ENCODE results near the gene SACM1L. TPM values are rescaled to one million over a fixed set of nuclear protein-coding genes. Genes with fewer than 3 reads are reported as not detected.

The SACM1L gene
- total and polyA plus RNA-seq, 2 experiments from 2014 or later: 32.8 to 37.5 TPM

DNA sequence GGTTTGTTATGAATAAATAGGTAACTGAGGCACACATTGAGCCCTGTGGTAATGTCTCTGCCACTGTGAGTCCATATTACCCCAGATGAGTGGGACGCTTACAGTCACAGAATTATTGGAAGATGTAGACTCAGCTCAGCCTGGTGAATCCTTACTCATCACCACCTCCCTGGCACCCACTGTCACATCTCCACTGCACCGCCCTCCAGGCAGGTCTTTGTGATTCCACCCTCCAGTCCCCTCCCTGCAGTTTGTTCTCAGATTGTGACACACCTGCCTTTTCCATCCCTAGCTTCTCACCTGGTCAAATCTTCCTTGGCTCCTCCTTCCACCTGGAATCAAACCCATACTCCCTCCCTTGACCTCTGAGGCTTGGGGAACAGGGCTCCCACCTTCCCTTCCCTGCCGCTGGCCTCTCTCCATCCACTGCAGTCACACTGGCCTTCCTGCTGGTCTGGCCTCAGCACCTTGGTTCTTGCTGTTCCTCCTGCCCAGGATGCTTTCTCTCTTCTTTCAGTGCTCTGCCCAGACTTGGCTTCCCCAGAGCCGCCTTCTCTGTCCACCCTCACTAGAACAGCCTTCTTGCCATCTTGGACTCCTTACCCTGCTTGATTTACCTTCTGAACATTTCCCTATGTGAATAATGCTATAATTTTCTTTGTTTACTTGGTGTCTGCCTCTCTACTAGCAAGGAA, 97.8 kb downstream of the SACM1L start:
- H3K4me3 ChIP-seq: no peak overlapping the region
- no peaks in the 10 kb centered on the region for H3K36me3 ChIP-seq
- H3K9me3 ChIP-seq (ENCODE audit: low read depth): no peaks in the 10 kb centered on the region
- DNase-seq (ENCODE audit: low read depth in 1 of 2, low spot score in 1 of 2): no peak
- H3K27ac ChIP-seq: no peak overlapping the region
- H3K4me1 ChIP-seq (ENCODE audit: low read depth): no peaks in the 10 kb centered on the region
- H3K27me3 ChIP-seq: no peaks in the 10 kb centered on the region
- TF ChIP-seq, protein P1, sequence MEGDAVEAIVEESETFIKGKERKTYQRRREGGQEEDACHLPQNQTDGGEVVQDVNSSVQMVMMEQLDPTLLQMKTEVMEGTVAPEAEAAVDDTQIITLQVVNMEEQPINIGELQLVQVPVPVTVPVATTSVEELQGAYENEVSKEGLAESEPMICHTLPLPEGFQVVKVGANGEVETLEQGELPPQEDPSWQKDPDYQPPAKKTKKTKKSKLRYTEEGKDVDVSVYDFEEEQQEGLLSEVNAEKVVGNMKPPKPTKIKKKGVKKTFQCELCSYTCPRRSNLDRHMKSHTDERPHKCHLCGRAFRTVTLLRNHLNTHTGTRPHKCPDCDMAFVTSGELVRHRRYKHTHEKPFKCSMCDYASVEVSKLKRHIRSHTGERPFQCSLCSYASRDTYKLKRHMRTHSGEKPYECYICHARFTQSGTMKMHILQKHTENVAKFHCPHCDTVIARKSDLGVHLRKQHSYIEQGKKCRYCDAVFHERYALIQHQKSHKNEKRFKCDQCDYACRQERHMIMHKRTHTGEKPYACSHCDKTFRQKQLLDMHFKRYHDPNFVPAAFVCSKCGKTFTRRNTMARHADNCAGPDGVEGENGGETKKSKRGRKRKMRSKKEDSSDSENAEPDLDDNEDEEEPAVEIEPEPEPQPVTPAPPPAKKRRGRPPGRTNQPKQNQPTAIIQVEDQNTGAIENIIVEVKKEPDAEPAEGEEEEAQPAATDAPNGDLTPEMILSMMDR (IDR thresholded peaks at IDR 0.05; ENCODE audit: low read depth, low read length): no peak

DNA sequence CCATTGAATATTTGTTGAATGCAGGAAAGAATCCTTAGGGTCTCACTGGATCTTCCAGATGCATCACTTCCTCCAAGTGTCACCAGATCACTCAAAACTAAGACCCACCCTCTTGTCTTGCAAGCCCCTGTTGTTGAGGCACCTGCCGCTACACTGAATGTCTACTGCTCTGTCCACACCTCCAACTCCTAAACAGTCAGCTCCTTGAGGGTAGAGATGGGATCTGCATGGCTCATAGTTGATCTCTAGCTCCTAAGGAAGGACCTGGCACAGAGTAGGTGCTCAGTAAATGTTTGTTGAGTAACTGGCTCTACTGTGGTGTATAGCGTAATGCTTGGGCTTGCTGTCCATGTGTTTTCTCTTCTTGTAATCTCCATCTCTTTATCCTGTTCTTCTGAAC, 98.4 kb downstream of the SACM1L start:
- DNase-seq (ENCODE audit: low read depth in 1 of 2, low spot score in 1 of 2): no peak
- H3K9me3 ChIP-seq (ENCODE audit: low read depth): no peaks in the 10 kb centered on the region
- H3K27ac ChIP-seq: no peak overlapping the region
- no peaks in the 10 kb centered on the region for H3K27me3 ChIP-seq
- H3K4me1 ChIP-seq (ENCODE audit: low read depth): no peaks in the 10 kb centered on the region
- no peaks in the 10 kb centered on the region for H3K36me3 ChIP-seq
- no peak overlapping the region for H3K4me3 ChIP-seq
- TF ChIP-seq, protein P1 (IDR thresholded peaks at IDR 0.05; ENCODE audit: low read depth, low read length): no peak

- TF ChIP-seq, protein P1 (IDR thresholded peaks at IDR 0.05; ENCODE audit: low read depth, low read length): no peak
- peaks cover 4% of the 10 kb centered on the region for H3K27me3 ChIP-seq
- H3K4me3 ChIP-seq: no peak overlapping the region
- no peak for DNase-seq (ENCODE audit: low read depth in 1 of 2, low spot score in 1 of 2)
- H3K4me1 ChIP-seq (ENCODE audit: low read depth): no peaks in the 10 kb centered on the region
- no peaks in the 10 kb centered on the region for H3K9me3 ChIP-seq (ENCODE audit: low read depth)
- no peaks in the 10 kb centered on the region for H3K36me3 ChIP-seq
- no peak overlapping the region for H3K27ac ChIP-seq
These were observed 100.1 kb downstream of the SACM1L start for GRCh38 chr3:45789235-45789812.

GRCh38 chr3:45790596-45790995, 101.4 kb downstream of the SACM1L start:
- H3K27ac ChIP-seq: no peak overlapping the region
- H3K4me3 ChIP-seq: no peak overlapping the region
- H3K9me3 ChIP-seq (ENCODE audit: low read depth): no peaks in the 10 kb centered on the region
- DNase-seq (ENCODE audit: low read depth in 1 of 2, low spot score in 1 of 2): no peak
- TF ChIP-seq, protein P1 (IDR thresholded peaks at IDR 0.05; ENCODE audit: low read depth, low read length): no peak
- no peaks in the 10 kb centered on the region for H3K36me3 ChIP-seq
- H3K27me3 ChIP-seq: peaks cover 17% of the 10 kb centered on the region
- no peaks in the 10 kb centered on the region for H3K4me1 ChIP-seq (ENCODE audit: low read depth)

DNA sequence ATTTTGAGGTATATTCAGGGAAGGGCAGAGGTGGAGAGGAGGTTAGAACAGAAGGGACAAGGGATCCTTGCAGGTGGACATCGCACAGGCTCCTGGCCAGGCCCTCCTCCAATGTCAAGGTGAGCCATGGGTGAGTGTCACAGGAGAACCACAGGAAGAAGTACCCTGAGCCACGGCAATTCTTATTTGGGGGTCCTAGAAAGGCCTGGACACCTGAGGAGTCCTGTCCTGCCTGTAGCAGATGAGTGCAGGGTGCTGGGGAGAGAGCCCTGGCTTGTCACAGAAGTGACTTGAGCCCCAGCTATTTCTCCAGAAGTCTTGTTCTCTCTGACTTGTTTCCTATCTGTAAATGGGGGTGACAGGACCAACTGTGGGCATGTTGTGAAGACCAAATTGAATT, 102.8 kb downstream of the SACM1L start:
- no peaks in the 10 kb centered on the region for H3K9me3 ChIP-seq (ENCODE audit: low read depth)
- no peaks in the 10 kb centered on the region for H3K36me3 ChIP-seq
- DNase-seq (ENCODE audit: low read depth in 1 of 2, low spot score in 1 of 2): no peak
- H3K4me3 ChIP-seq: no peak overlapping the region
- H3K27me3 ChIP-seq: peaks cover 31% of the 10 kb centered on the region
- TF ChIP-seq, protein P1 (IDR thresholded peaks at IDR 0.05; ENCODE audit: low read depth, low read length): no peak
- no peak overlapping the region for H3K27ac ChIP-seq
- no peaks in the 10 kb centered on the region for H3K4me1 ChIP-seq (ENCODE audit: low read depth)
